HG03460 (cell line): ENCODE data around the gene ARHGAP30.
"Not testable (repeated sequence)": the region's sequence is repeated elsewhere in the genome, so short reads cannot be mapped to it uniquely, and the experiment has no call there.

ENCODE experiments used
- ATAC-seq: cut with Tn5 transposase; IDR thresholded peaks from one replicate; pipeline ENCODE4 v1.9.1; 2021; ENCODE audit not compliant: unreplicated experiment

The ARHGAP30 gene

GRCh38 chr1:161070761-161071160 lies 1.1 kb upstream of the ARHGAP30 start:
- no peak for ATAC-seq

GRCh38 chr1:161069241-161069640 lies 450 bp downstream of the ARHGAP30 start:
- peak; percentile 0 for ATAC-seq

- peak; percentile 53 for ATAC-seq
Observed at GRCh38 chr1:161068306-161069234, 1.1 kb downstream of the ARHGAP30 start.

GRCh38 chr1:161066694-161067093 lies 3.0 kb downstream of the ARHGAP30 start:
- ATAC-seq = no peak

- not testable (repeated sequence) for ATAC-seq
Observed at GRCh38 chr1:161065681-161066080, 4.0 kb downstream of the ARHGAP30 start.

GRCh38 chr1:161063936-161064335 lies 5.8 kb downstream of the ARHGAP30 start:
- ATAC-seq = not testable (repeated sequence)

- ATAC-seq = no peak
Observed at GRCh38 chr1:161061419-161061818, 8.3 kb downstream of the ARHGAP30 start.

- no peak for ATAC-seq
Observed at GRCh38 chr1:161059293-161059692, 10.4 kb downstream of the ARHGAP30 start.

GRCh38 chr1:161054805-161055204 lies 14.9 kb downstream of the ARHGAP30 start:
- no peak for ATAC-seq

GRCh38 chr1:161054232-161054631 lies 15.5 kb downstream of the ARHGAP30 start:
- no peak for ATAC-seq

- ATAC-seq = no peak
Observed at GRCh38 chr1:161052899-161053298, 16.8 kb downstream of the ARHGAP30 start.

GRCh38 chr1:161051219-161051618 lies 18.5 kb downstream of the ARHGAP30 start:
- ATAC-seq = no peak

GRCh38 chr1:161048949-161049722 lies 20.6 kb downstream of the ARHGAP30 start:
- ATAC-seq = no peak

- ATAC-seq = no peak
Observed at GRCh38 chr1:161047436-161048420, 22.0 kb downstream of the ARHGAP30 start.

GRCh38 chr1:161046605-161047228 lies 23.0 kb downstream of the ARHGAP30 start:
- no peak for ATAC-seq

- peak; percentile 50 for ATAC-seq
Observed at GRCh38 chr1:161045736-161046604, 23.7 kb downstream of the ARHGAP30 start, which contains the start of gene USF1. Gene USF1 (minus strand): TSS chr1:161045977. CDS start chr1:161043275, 2,702 bp downstream.

- peak; percentile 45 for ATAC-seq
Observed at GRCh38 chr1:161044908-161045735, 24.6 kb downstream of the ARHGAP30 start.

- no peak for ATAC-seq
Observed at GRCh38 chr1:161044535-161044907, 25.2 kb downstream of the ARHGAP30 start.
